Osteoblast (primary cell): ENCODE data around the gene OLA1. TPM values are rescaled to one million over a fixed set of nuclear protein-coding genes. Genes with fewer than 3 reads are reported as not detected.

ENCODE experiments used
- DNase-seq: peaks from one replicate; pipeline ENCODE4 v3.0.0; 2011; ENCODE audit warnings: low spot score, mixed read lengths; ENCODE audit not compliant: insufficient read length; ENCODE audit errors: missing footprints
- H2AFZ ChIP-seq: 2 replicates; pipeline ENCODE4 v1.6.0; 2011; ENCODE audit warnings: mild to moderate bottlenecking, low read length
- H3K27ac ChIP-seq: 2 replicates; pipeline ENCODE4 v1.5.1; 2011; ENCODE audit warnings: mild to moderate bottlenecking, low read depth, low read length, moderate library complexity
- H3K27me3 ChIP-seq: 2 replicates; pipeline ENCODE4 v1.6.0; 2012; ENCODE audit warnings: mild to moderate bottlenecking, control low read depth, inconsistent platforms, low read length, moderate library complexity; ENCODE audit not compliant: insufficient read depth
- H3K36me3 ChIP-seq: 2 replicates; pipeline ENCODE4 v1.5.1; 2011; ENCODE audit warnings: mild to moderate bottlenecking, low read length, control low read depth, moderate library complexity; ENCODE audit not compliant: insufficient read depth
- H3K4me1 ChIP-seq: 2 replicates; pipeline ENCODE4 v1.5.1; 2011; ENCODE audit warnings: mild to moderate bottlenecking, low read length, control low read depth, moderate library complexity; ENCODE audit not compliant: insufficient read depth
- H3K4me2 ChIP-seq: 2 replicates; pipeline ENCODE4 v1.6.0; 2011; ENCODE audit warnings: mild to moderate bottlenecking, low read length; ENCODE audit not compliant: insufficient read depth
- H3K4me3 ChIP-seq: fragments of 200-600 bp; sonication (generic); 3 replicates; pipeline ENCODE4 v1.5.1; 2012; ENCODE audit warnings: mild to moderate bottlenecking, low read length, inconsistent platforms; ENCODE audit not compliant: insufficient read depth
- H3K79me2 ChIP-seq: 2 replicates; pipeline ENCODE4 v1.6.0; 2012; ENCODE audit warnings: mild to moderate bottlenecking, low read length, control low read depth, inconsistent platforms; ENCODE audit not compliant: insufficient read depth
- H3K9me3 ChIP-seq: 2 replicates; pipeline ENCODE4 v1.5.1; 2011; ENCODE audit warnings: low read depth, low read length, control low read depth
- H4K20me1 ChIP-seq: 2 replicates; pipeline ENCODE4 v1.6.0; 2012; ENCODE audit warnings: mild to moderate bottlenecking, low read length, control low read depth; ENCODE audit not compliant: insufficient read depth
- CTCF ChIP-seq: IDR thresholded peaks from 2 replicates; pipeline ENCODE4 v1.5.1; 2011; ENCODE audit warnings: mild to moderate bottlenecking, low read depth, low read length, moderate library complexity; ENCODE audit errors: extremely low read depth
- total RNA-seq: library from RNA; depleted of rRNA; stranded (reverse); fragments of >200 nt; gene quantifications from 2 replicates; pipeline ENCODE4 v1.2.3, GENCODE V29; 2012

Gene OLA1
- 79.3 and 96.1 TPM in 2 replicates for total RNA-seq

DNA sequence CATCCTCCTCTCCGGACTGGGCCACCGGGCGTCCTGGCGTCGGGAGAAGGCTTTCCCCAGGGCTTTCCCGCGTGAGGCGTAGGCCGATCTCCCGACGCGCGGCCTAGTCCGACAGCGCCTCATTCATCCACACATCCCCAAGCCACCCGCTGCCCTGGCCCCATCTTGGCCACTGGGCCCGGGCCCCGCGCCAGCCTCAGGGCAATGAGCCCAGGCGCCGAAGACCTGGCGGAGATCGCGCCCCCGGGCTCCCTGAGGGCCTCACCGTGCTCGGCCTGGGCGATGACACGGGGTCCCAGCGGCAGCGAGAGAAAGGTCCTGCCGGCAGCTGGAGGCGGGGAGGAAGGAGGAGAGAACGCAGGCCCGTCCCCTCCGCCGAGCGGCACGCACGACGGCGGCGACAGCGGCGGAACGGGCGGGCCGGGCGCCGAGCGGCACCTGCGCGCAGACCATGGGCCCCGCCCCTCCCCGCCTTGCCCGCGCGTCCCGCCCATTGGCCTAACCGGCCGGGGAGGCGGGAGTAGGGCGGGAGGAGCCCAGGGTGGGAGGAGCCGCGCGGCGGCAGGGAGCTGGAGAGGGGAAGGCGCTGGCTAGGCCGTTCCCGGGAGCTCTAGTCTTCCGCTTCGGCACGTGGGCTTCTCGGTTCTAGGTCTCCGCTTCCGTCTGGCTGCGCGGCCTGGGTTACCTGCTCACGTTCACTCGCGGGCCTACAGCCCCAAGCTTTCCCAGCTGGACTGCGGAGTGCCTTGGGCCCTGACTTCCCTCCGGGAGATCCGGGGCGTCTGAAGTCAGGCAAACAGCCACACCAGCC is at the start of gene OLA1:
Gene OLA1, minus strand, starts transcription at position 346 of the 811 bp plus-strand sequence. CDS start 1,717 bp downstream, outside the sequence.
- no peaks in the 10 kb centered on the region for H3K9me3 ChIP-seq
- peak; percentile 99 for DNase-seq
- H4K20me1 ChIP-seq, result peaks cover 13% of the 10 kb centered on the region
- H2AFZ ChIP-seq, result peak within 1 kb of the TSS; percentile 99
- TF ChIP-seq CTCF, result no peak
- peaks cover 7% of the 10 kb centered on the region for H3K36me3 ChIP-seq
- H3K79me2 ChIP-seq, result peaks cover 49% of the 10 kb centered on the region
- peak within 1 kb of the TSS; percentile 71 for H3K27ac ChIP-seq
- peak within 1 kb of the TSS; percentile 96 for H3K4me3 ChIP-seq
- H3K4me2 ChIP-seq, result peak within 1 kb of the TSS; percentile 86
- peaks cover 21% of the 10 kb centered on the region for H3K4me1 ChIP-seq
- H3K27me3 ChIP-seq, result no peaks in the 10 kb centered on the region

- DNase-seq, result no peak
- peaks cover 5% of the 10 kb centered on the region for H3K27me3 ChIP-seq
- no peaks in the 10 kb centered on the region for H3K4me1 ChIP-seq
- H3K36me3 ChIP-seq, result no peaks in the 10 kb centered on the region
- no peaks in the 10 kb centered on the region for H4K20me1 ChIP-seq
- no peaks in the 10 kb centered on the region for H3K9me3 ChIP-seq
- H3K27ac ChIP-seq, result no peak overlapping the region
- no peak overlapping the region for H3K4me2 ChIP-seq
- no peak for TF ChIP-seq CTCF
- H3K79me2 ChIP-seq, result no peaks in the 10 kb centered on the region
- H3K4me3 ChIP-seq, result no peak overlapping the region
- no peak overlapping the region for H2AFZ ChIP-seq
Measured at GRCh38 chr2:174292908-174293307, 44.6 kb upstream of the OLA1 start.

- Histone ChIP-seq H3K79me2 (no peaks in the 10 kb centered on the region), H3K27ac (no peak overlapping the region), H2AFZ (no peak overlapping the region), H3K4me2 (no peak overlapping the region), H3K4me1 (no peaks in the 10 kb centered on the region), H3K27me3 (peaks cover 11% of the 10 kb centered on the region), H3K36me3 (no peaks in the 10 kb centered on the region), H4K20me1 (no peaks in the 10 kb centered on the region), H3K4me3 (no peak overlapping the region), H3K9me3 (no peaks in the 10 kb centered on the region)
- DNase-seq, result no peak
- no peak for TF ChIP-seq CTCF
Measured at GRCh38 chr2:174286172-174286571, 37.8 kb upstream of the OLA1 start.

GRCh38 chr2:174282441-174282840 is 34.1 kb upstream of the OLA1 start:
- Histone ChIP-seq H3K9me3 (no peaks in the 10 kb centered on the region), H3K79me2 (no peaks in the 10 kb centered on the region), H3K27me3 (peaks cover 14% of the 10 kb centered on the region), H4K20me1 (no peaks in the 10 kb centered on the region), H3K4me3 (no peak overlapping the region), H3K36me3 (no peaks in the 10 kb centered on the region), H3K4me1 (no peaks in the 10 kb centered on the region), H2AFZ (no peak overlapping the region), H3K27ac (no peak overlapping the region), H3K4me2 (no peak overlapping the region)
- no peak for TF ChIP-seq CTCF
- no peak for DNase-seq
